ENCODE data around the gene BRIP1. TPM values are rescaled to one million over a fixed set of nuclear protein-coding genes. Genes with fewer than 3 reads are reported as not detected.

BRIP1 gene
- total and polyA plus RNA-seq, 5 donors from 2014 or later: 0.71 to 3.0 (median 1.3) TPM

DNA sequence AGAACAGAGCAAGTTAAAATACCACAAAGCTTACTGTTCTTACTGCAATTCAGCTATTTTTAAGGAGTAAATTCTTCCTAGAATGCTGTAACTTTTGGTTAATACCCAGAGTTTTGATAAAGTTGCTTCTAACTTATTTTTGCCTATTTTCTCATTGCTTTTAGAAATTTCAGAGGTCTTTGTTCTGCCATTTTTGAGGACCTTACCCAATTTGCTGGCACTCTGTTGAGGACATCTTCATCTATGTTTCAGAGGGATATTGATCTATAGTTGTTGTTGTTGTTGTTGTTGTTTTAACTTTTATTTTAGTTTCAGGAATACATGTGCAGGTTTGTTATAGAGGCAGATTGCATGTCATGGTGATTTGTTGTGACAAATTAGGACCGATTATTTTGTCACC lies 161.3 kb downstream of the BRIP1 start:
- Histone ChIP-seq H3K27me3 (ENCODE audit: control insufficient read depth, insufficient read depth, low read length) (no peaks in the 10 kb centered on the region), H3K4me1 (ENCODE audit: control insufficient read depth, insufficient read depth, low read length, poor library complexity, severe bottlenecking) (no peaks in the 10 kb centered on the region), H3K36me3 (ENCODE audit: control insufficient read depth, insufficient read depth, low read length) (no peaks in the 10 kb centered on the region), H3K27ac (ENCODE audit: insufficient read depth, low read length, poor library complexity, severe bottlenecking) (no peak overlapping the region), H3K4me3 (ENCODE audit: low read depth, low read length) (no peak overlapping the region), H3K9me3 (ENCODE audit: control insufficient read depth in 2 of 2, low read length in 2 of 2) (peaks cover 40 to 41% of the 10 kb centered on the region in 2 experiments)
- no peak for ATAC-seq (ENCODE audit: low read depth in 2 of 2)
- Mint-ChIP-seq H3K4me1 (no peaks in the 10 kb centered on the region), H3K4me3 (no peak overlapping the region), H3K27ac (no peak overlapping the region), H3K27me3 (no peaks in the 10 kb centered on the region), H3K9me3 (peaks cover 7 to 51% (median 22%) of the 10 kb centered on the region in 7 donors), H3K36me3 (peaks cover 19% of the 10 kb centered on the region)
- no peak for DNase-seq

DNA sequence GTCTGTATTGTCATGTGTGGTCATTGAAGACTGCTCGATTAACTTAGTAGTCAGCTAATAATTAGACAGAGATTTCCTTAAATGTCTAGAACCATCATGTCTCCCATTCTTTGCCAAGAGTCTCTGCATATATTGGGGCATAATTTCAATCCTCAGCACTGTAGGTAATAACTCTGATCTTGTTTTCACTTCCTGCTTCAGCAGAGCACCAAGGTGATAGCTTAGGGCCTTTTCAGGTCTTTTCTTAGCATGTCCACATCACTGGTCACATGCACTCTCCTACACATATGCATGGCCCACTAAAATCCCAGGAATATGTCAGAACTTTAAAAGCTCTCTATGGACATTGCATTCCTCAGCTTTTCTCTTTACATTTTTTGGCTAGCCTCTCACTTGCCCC lies 162.0 kb downstream of the BRIP1 start:
- Mint-ChIP-seq H3K36me3 (peaks cover 19% of the 10 kb centered on the region), H3K9me3 (peaks cover 5 to 51% (median 22%) of the 10 kb centered on the region in 7 donors), H3K27me3 (no peaks in the 10 kb centered on the region), H3K4me3 (no peak overlapping the region), H3K4me1 (no peaks in the 10 kb centered on the region), H3K27ac (no peak overlapping the region)
- Histone ChIP-seq H3K27me3 (ENCODE audit: control insufficient read depth, insufficient read depth, low read length) (no peaks in the 10 kb centered on the region), H3K4me1 (ENCODE audit: control insufficient read depth, insufficient read depth, low read length, poor library complexity, severe bottlenecking) (no peaks in the 10 kb centered on the region), H3K4me3 (ENCODE audit: low read depth, low read length) (no peak overlapping the region), H3K9me3 (ENCODE audit: control insufficient read depth in 2 of 2, low read length in 2 of 2) (peaks cover 40 to 41% of the 10 kb centered on the region in 2 experiments), H3K27ac (ENCODE audit: insufficient read depth, low read length, poor library complexity, severe bottlenecking) (no peak overlapping the region), H3K36me3 (ENCODE audit: control insufficient read depth, insufficient read depth, low read length) (no peaks in the 10 kb centered on the region)
- no peak for DNase-seq
- no peak for ATAC-seq (ENCODE audit: low read depth in 2 of 2)

DNA sequence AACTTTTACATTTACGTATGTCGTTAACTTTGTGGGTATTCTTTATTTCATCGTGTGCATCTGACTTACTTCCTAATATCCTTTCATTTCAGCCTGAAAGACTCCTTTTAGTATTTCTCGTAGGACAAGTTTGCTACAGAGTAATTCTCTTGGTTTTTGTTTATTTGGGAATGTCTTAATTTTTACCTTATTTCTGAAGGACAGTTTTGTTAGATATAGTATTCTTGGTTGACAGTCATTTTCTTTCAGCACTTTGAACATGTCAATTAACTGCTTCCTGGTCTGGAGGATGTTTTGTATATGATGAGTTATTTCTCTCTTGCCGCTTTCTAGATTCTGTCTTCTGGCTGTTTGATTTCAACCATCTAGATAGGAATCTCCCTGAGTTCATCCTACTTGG lies 163.1 kb downstream of the BRIP1 start:
- Histone ChIP-seq H3K4me1 (ENCODE audit: control insufficient read depth, insufficient read depth, low read length, poor library complexity, severe bottlenecking) (no peaks in the 10 kb centered on the region), H3K27me3 (ENCODE audit: control insufficient read depth, insufficient read depth, low read length) (no peaks in the 10 kb centered on the region), H3K36me3 (ENCODE audit: control insufficient read depth, insufficient read depth, low read length) (no peaks in the 10 kb centered on the region), H3K27ac (ENCODE audit: insufficient read depth, low read length, poor library complexity, severe bottlenecking) (no peak overlapping the region), H3K4me3 (ENCODE audit: low read depth, low read length) (no peak overlapping the region), H3K9me3 (ENCODE audit: control insufficient read depth in 2 of 2, low read length in 2 of 2) (peaks cover 40 to 41% of the 10 kb centered on the region in 2 experiments)
- no peaks in the 10 kb centered on the region for H3K4me1 Mint-ChIP-seq
- no peak overlapping the region for H3K27ac Mint-ChIP-seq
- DNase-seq (no peak), ATAC-seq (ENCODE audit: low read depth in 2 of 2) (no peak)
- no peak overlapping the region for H3K4me3 Mint-ChIP-seq
- peaks cover 5 to 49% (median 26%) of the 10 kb centered on the region in 7 donors for H3K9me3 Mint-ChIP-seq
- peaks cover 19% of the 10 kb centered on the region for H3K36me3 Mint-ChIP-seq
- no peaks in the 10 kb centered on the region for H3K27me3 Mint-ChIP-seq

DNA sequence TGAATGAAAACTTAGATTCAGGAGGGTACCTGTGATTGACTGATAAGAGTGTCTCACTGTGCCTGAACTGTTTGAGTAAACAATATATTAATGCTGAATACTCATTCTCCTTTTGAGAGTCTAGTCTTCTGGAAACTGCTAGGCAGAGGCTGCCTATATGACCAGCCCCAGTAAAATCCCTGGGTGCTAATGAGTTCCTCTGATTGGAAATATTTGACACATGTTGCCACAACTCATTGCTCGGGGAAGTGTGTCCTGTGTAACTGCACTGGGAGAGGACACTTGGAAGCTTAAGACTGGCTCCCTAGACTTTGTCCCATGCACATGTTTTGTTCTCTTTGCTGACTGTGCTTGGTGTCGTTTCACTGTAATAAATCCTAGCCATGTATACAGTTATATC lies 163.6 kb downstream of the BRIP1 start:
- DNase-seq (no peak), ATAC-seq (ENCODE audit: low read depth in 2 of 2) (no peak)
- Mint-ChIP-seq H3K27ac (no peak overlapping the region), H3K9me3 (peaks cover 5 to 49% (median 26%) of the 10 kb centered on the region in 7 donors), H3K27me3 (no peaks in the 10 kb centered on the region), H3K4me1 (no peaks in the 10 kb centered on the region), H3K36me3 (peaks cover 19% of the 10 kb centered on the region), H3K4me3 (no peak overlapping the region)
- Histone ChIP-seq H3K4me3 (ENCODE audit: low read depth, low read length) (no peak overlapping the region), H3K36me3 (ENCODE audit: control insufficient read depth, insufficient read depth, low read length) (no peaks in the 10 kb centered on the region), H3K9me3 (ENCODE audit: control insufficient read depth in 2 of 2, low read length in 2 of 2) (peaks cover 40 to 41% of the 10 kb centered on the region in 2 experiments), H3K27me3 (ENCODE audit: control insufficient read depth, insufficient read depth, low read length) (no peaks in the 10 kb centered on the region), H3K4me1 (ENCODE audit: control insufficient read depth, insufficient read depth, low read length, poor library complexity, severe bottlenecking) (no peaks in the 10 kb centered on the region), H3K27ac (ENCODE audit: insufficient read depth, low read length, poor library complexity, severe bottlenecking) (no peak overlapping the region)

DNA sequence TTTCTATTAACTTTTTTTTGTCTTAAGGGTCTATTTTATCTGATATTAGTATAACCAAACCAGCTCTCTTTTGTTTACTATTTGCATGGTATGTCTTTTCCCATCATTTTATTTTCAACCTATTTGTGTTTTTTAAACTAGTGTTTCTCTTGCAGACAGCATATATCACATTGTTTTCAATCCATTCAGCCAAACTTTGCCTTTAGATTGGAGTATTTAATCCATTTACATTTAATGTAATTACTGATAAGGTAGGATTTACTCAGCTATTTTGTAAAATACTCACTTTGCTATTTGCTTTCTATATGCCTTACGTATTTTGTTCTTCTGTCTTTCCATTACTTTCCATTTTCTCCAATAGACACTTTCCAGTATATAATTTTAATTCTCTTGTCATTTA lies 164.3 kb downstream of the BRIP1 start:
- Mint-ChIP-seq H3K9me3 (peaks cover 5 to 47% (median 26%) of the 10 kb centered on the region in 7 donors), H3K4me3 (no peak overlapping the region), H3K36me3 (peaks cover 19% of the 10 kb centered on the region), H3K27me3 (no peaks in the 10 kb centered on the region), H3K4me1 (no peaks in the 10 kb centered on the region), H3K27ac (no peak overlapping the region)
- Histone ChIP-seq H3K9me3 (ENCODE audit: control insufficient read depth in 2 of 2, low read length in 2 of 2) (peaks cover 40 to 41% of the 10 kb centered on the region in 2 experiments), H3K4me1 (ENCODE audit: control insufficient read depth, insufficient read depth, low read length, poor library complexity, severe bottlenecking) (no peaks in the 10 kb centered on the region), H3K27ac (ENCODE audit: insufficient read depth, low read length, poor library complexity, severe bottlenecking) (no peak overlapping the region), H3K27me3 (ENCODE audit: control insufficient read depth, insufficient read depth, low read length) (no peaks in the 10 kb centered on the region), H3K4me3 (ENCODE audit: low read depth, low read length) (no peak overlapping the region), H3K36me3 (ENCODE audit: control insufficient read depth, insufficient read depth, low read length) (no peaks in the 10 kb centered on the region)
- ATAC-seq (ENCODE audit: low read depth in 2 of 2) (no peak), DNase-seq (no peak)

DNA sequence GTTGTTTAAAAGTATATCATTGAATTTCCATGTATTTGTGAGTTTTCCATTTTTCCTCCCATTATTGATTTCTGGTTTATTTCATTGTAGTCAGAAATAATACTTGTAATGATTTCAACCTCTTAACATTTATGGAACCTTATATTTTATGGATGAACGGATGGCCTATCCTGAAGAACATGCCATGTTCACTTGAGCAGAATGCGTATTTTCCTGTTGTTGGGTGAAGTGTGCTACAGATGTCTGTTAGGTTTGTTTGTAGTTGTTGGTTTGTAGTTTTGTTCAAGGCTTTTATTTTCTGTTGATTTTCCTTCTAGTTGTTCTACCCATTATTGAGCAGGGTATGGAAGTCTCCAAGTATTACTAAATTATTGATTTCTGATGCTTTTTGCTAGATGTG lies 165.1 kb downstream of the BRIP1 start:
- peaks cover 19% of the 10 kb centered on the region for H3K36me3 Mint-ChIP-seq
- Histone ChIP-seq H3K36me3 (ENCODE audit: control insufficient read depth, insufficient read depth, low read length) (no peaks in the 10 kb centered on the region), H3K27ac (ENCODE audit: insufficient read depth, low read length, poor library complexity, severe bottlenecking) (no peak overlapping the region), H3K27me3 (ENCODE audit: control insufficient read depth, insufficient read depth, low read length) (no peaks in the 10 kb centered on the region), H3K9me3 (ENCODE audit: control insufficient read depth in 2 of 2, low read length in 2 of 2) (peaks cover 40 to 41% of the 10 kb centered on the region in 2 experiments), H3K4me1 (ENCODE audit: control insufficient read depth, insufficient read depth, low read length, poor library complexity, severe bottlenecking) (no peaks in the 10 kb centered on the region), H3K4me3 (ENCODE audit: low read depth, low read length) (no peak overlapping the region)
- H3K4me3 Mint-ChIP-seq: no peak overlapping the region
- no peak for DNase-seq
- no peak for ATAC-seq (ENCODE audit: low read depth in 2 of 2)
- no peak overlapping the region for H3K27ac Mint-ChIP-seq
- no peaks in the 10 kb centered on the region for H3K27me3 Mint-ChIP-seq
- peaks cover 5 to 42% (median 20%) of the 10 kb centered on the region in 7 donors for H3K9me3 Mint-ChIP-seq
- H3K4me1 Mint-ChIP-seq: no peaks in the 10 kb centered on the region

DNA sequence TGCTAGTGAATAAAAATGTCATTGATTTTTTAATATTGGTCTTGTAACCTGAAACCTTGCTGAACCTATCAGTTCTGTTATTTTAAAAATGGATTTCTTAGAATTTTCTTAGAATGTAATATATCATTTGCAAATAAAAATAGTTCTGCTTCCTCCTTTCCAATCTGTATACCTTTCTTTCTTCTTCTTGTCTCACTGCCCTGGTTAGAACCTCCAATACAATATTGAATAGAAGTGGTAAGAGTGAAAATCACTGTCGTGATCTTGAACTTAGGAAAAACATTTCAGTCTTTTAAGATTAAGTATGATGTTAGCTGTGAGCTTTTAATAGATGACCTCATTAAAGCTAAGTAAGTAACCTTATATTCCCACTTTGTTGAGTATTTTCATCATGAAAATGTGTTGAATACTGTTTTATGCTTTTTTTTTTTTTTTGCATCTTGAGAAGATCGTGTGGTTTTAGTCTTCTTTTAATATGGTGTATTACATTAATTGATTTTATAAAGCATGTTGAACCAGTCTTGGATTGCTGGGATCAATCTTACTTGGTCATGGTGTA lies 167.5 kb downstream of the BRIP1 start:
- H3K9me3 ChIP-seq (ENCODE audit: control insufficient read depth in 2 of 2, low read length in 2 of 2): peaks cover 22 to 24% of the 10 kb centered on the region in 2 experiments
- no peaks in the 10 kb centered on the region for H3K27me3 Mint-ChIP-seq
- H3K27me3 ChIP-seq (ENCODE audit: control insufficient read depth, insufficient read depth, low read length): no peaks in the 10 kb centered on the region
- H3K36me3 Mint-ChIP-seq: peaks cover 10% of the 10 kb centered on the region
- no peak overlapping the region for H3K4me3 Mint-ChIP-seq
- no peaks in the 10 kb centered on the region for H3K4me1 ChIP-seq (ENCODE audit: control insufficient read depth, insufficient read depth, low read length, poor library complexity, severe bottlenecking)
- no peaks in the 10 kb centered on the region for H3K36me3 ChIP-seq (ENCODE audit: control insufficient read depth, insufficient read depth, low read length)
- peaks cover 0 to 22% (median 9%) of the 10 kb centered on the region in 7 donors for H3K9me3 Mint-ChIP-seq
- H3K4me1 Mint-ChIP-seq: no peaks in the 10 kb centered on the region
- H3K27ac Mint-ChIP-seq: no peak overlapping the region
- ATAC-seq (ENCODE audit: low read depth in 2 of 2): no peak
- no peak for DNase-seq
- no peak overlapping the region for H3K27ac ChIP-seq (ENCODE audit: insufficient read depth, low read length, poor library complexity, severe bottlenecking)
- H3K4me3 ChIP-seq (ENCODE audit: low read depth, low read length): no peak overlapping the region

DNA sequence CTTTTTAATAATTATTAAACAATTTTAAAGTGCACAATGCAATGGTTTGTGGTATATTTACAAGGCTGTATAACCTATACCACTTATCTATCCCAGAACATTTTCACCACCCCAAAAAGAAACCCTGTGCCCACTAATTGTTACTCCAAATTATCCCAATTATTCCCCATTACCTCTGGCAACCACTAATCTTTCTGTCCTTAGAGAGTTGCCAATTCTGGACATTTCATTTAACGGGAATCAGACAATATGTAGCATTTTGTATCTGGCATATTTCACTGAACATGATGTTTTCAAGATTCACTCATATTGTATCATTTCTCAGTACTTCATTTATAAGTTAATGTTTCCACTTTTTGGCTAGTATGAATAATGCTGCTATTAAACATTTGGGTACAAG lies 169.2 kb downstream of the BRIP1 start:
- no peak overlapping the region for H3K4me3 ChIP-seq (ENCODE audit: low read depth, low read length)
- ATAC-seq (ENCODE audit: low read depth in 2 of 2): no peak
- H3K27ac ChIP-seq (ENCODE audit: insufficient read depth, low read length, poor library complexity, severe bottlenecking): no peak overlapping the region
- no peaks in the 10 kb centered on the region for H3K27me3 Mint-ChIP-seq
- no peaks in the 10 kb centered on the region for H3K4me1 ChIP-seq (ENCODE audit: control insufficient read depth, insufficient read depth, low read length, poor library complexity, severe bottlenecking)
- no peak overlapping the region for H3K4me3 Mint-ChIP-seq
- DNase-seq: no peak
- no peaks in the 10 kb centered on the region for H3K36me3 ChIP-seq (ENCODE audit: control insufficient read depth, insufficient read depth, low read length)
- peaks cover 0 to 14% (median 5%) of the 10 kb centered on the region in 7 donors for H3K9me3 Mint-ChIP-seq
- peaks cover 14% of the 10 kb centered on the region for H3K36me3 Mint-ChIP-seq
- peaks cover 4 to 7% of the 10 kb centered on the region in 2 experiments for H3K9me3 ChIP-seq (ENCODE audit: control insufficient read depth in 2 of 2, low read length in 2 of 2)
- no peaks in the 10 kb centered on the region for H3K4me1 Mint-ChIP-seq
- no peak overlapping the region for H3K27ac Mint-ChIP-seq
- no peaks in the 10 kb centered on the region for H3K27me3 ChIP-seq (ENCODE audit: control insufficient read depth, insufficient read depth, low read length)
